ENCODE results near the gene KRT17. TPM values are rescaled to one million over a fixed set of nuclear protein-coding genes. Genes with fewer than 3 reads are reported as not detected.

KRT17 gene
- total RNA-seq: 10 to 100 TPM in 1 of 4 donors, not detected in 3; 37.6 TPM

- H3K27ac ChIP-seq: no peak within 1 kb of the TSS
- no peaks in the 10 kb centered on the region for H3K4me1 ChIP-seq
- H3K27me3 ChIP-seq: peaks cover 6% of the 10 kb centered on the region
- intact Hi-C loops (cut with DNase I; ENCODE audit: low total_unique reads) (no loop called here), in situ Hi-C loops (cut with MboI; ENCODE audit: low pct_ligation_motif_present in 1 of 4, low pct_unique_long_range_greater_than_20kb in 1 of 4, low sequenced_read_pairs in 3 of 4) (loop anchor here in 1 of 4 donors (25.0 kb wide), 1 partner anchor 712 kb away; no protein-coding TSS in a partner anchor)
- WGBS, 2 donors (ENCODE audit: low coverage in 1 of 2): 75 to 76% methylated on average over 5 to 32 of the region's 33 CpGs
- H3K36me3 ChIP-seq: no peaks in the 10 kb centered on the region
- no peak for DNase-seq
- peak within 1 kb of the TSS in 1 of 4 donors; percentile 1 for H3K4me3 ChIP-seq
- H3K9me3 ChIP-seq: no peaks in the 10 kb centered on the region
- TF ChIP-seq POLR2AphosphoS5 (IDR thresholded peaks at IDR 0.05): no peak
- TF ChIP-seq POLR2A (IDR thresholded peaks at IDR 0.05): no peak
- no peak for TF ChIP-seq CTCF (IDR thresholded peaks at IDR 0.05)
- TF ChIP-seq EP300 (IDR thresholded peaks at IDR 0.05; ENCODE audit: low read depth): no peak
Measured at GRCh38 chr17:41624208-41625101, at the start of gene KRT17. Gene KRT17, minus strand, starts transcription at chr17:41624575. Its CDS starts 66 bp downstream, at chr17:41624509.

GRCh38 chr17:41672153-41672552 is 47.8 kb upstream of the KRT17 start:
- Histone ChIP-seq H3K4me1 (peaks cover 0 to 11% (median 3%) of the 10 kb centered on the region in 4 donors), H3K36me3 (no peaks in the 10 kb centered on the region), H3K9me3 (no peaks in the 10 kb centered on the region), H3K4me3 (no peak overlapping the region), H3K27ac (no peak overlapping the region), H3K27me3 (no peaks in the 10 kb centered on the region)
- in situ Hi-C loops (cut with MboI; ENCODE audit: low pct_ligation_motif_present in 1 of 4, low pct_unique_long_range_greater_than_20kb in 1 of 4, low sequenced_read_pairs in 3 of 4): loop anchor here (25.0 kb wide), 2 partner anchors 860 to 1060 kb away; partner anchors contain the start of gene KRT10 (in 2 of the 4)
- intact Hi-C loops (cut with DNase I; ENCODE audit: low total_unique reads): no loop called here
- DNase-seq: no peak
- TF ChIP-seq POLR2AphosphoS5 (IDR thresholded peaks at IDR 0.05) (no peak), EP300 (IDR thresholded peaks at IDR 0.05; ENCODE audit: low read depth) (no peak), CTCF (IDR thresholded peaks at IDR 0.05) (no peak), POLR2A (IDR thresholded peaks at IDR 0.05) (no peak)
- 87% methylated on average over 7 of the region's 7 CpGs; no CpG with 5 or more reads in 1 of the 2 donors for WGBS, 2 donors (ENCODE audit: low coverage in 1 of 2)

- 41 to 49% methylated on average over 4 to 23 of the region's 23 CpGs for WGBS, 2 donors (ENCODE audit: low coverage in 1 of 2)
- H3K36me3 ChIP-seq: no peaks in the 10 kb centered on the region
- no peaks in the 10 kb centered on the region for H3K27me3 ChIP-seq
- H3K27ac ChIP-seq: peak overlapping the region; percentile 84 to 88 (median 86)
- H3K4me3 ChIP-seq: no peak overlapping the region
- peaks cover 0 to 25% (median 21%) of the 10 kb centered on the region in 4 donors for H3K4me1 ChIP-seq
- in situ Hi-C loops (cut with MboI; ENCODE audit: low pct_ligation_motif_present in 1 of 4, low pct_unique_long_range_greater_than_20kb in 1 of 4, low sequenced_read_pairs in 3 of 4) (loop anchor here (5.0 to 25.0 kb wide), 6 partner anchors 120 to 1055 kb away; partner anchors contain the start of gene KRT10 (in 2 of the 4)), intact Hi-C loops (cut with DNase I; ENCODE audit: low total_unique reads) (loop anchor here (10.0 kb wide), 2 partner anchors 763 to 863 kb away; no protein-coding TSS in a partner anchor)
- DNase-seq: no peak
- no peak for TF ChIP-seq EP300 (IDR thresholded peaks at IDR 0.05; ENCODE audit: low read depth)
- peak in 1 of 5 experiments; percentile 3 for TF ChIP-seq CTCF (IDR thresholded peaks at IDR 0.05)
- TF ChIP-seq POLR2AphosphoS5 (IDR thresholded peaks at IDR 0.05): no peak
- no peak for TF ChIP-seq POLR2A (IDR thresholded peaks at IDR 0.05)
- no peaks in the 10 kb centered on the region for H3K9me3 ChIP-seq
Measured at GRCh38 chr17:41667280-41668041, 43.1 kb upstream of the KRT17 start.
